Esophagus squamous epithelium (tissue), 4 donors: Measurements from ENCODE around the gene TLK1.

Experiments
- POLR2A ChIP-seq, 4 donors: fragments of 450-650 bp; IDR thresholded peaks; one replicate each; pipeline ENCODE4 v1.6.1; 2017; ENCODE audit warnings: antibody characterized with exemption in 4 of 4, mild to moderate bottlenecking in 4 of 4, moderate library complexity in 3 of 4
- TF ChIP-seq, protein P1 (sequence below), 6 experiments: fragments of 450-650 bp in 4 of 6; fragments of 200-600 bp in 2 of 6; sonication (generic) in 2 of 6; IDR thresholded peaks; one replicate each; pipeline ENCODE4 v1.5.1; 2016 to 2019; ENCODE audit warnings: antibody characterized with exemption in 6 of 6, mild to moderate bottlenecking in 4 of 6, moderate library complexity in 4 of 6

DNA sequence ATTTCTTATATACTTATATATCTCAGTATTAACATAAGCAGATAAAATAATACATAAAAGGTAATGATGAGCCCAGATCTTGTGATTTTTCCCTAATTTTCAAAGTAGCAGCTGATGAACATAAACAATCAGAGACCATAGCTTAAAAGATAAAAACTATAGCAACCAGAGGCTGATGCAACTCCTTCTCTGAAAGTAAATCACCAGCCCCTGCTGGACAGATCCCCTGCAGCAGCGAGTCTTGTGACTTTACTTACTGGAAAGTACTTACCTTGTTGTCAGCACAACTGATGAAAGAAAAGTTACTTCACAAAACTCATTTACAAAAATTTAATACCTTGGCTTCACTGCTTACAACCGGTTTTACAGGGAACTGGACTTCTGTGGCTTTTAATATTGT, 164.4 kb downstream of the TLK1 start:
- TF ChIP-seq, protein P1, sequence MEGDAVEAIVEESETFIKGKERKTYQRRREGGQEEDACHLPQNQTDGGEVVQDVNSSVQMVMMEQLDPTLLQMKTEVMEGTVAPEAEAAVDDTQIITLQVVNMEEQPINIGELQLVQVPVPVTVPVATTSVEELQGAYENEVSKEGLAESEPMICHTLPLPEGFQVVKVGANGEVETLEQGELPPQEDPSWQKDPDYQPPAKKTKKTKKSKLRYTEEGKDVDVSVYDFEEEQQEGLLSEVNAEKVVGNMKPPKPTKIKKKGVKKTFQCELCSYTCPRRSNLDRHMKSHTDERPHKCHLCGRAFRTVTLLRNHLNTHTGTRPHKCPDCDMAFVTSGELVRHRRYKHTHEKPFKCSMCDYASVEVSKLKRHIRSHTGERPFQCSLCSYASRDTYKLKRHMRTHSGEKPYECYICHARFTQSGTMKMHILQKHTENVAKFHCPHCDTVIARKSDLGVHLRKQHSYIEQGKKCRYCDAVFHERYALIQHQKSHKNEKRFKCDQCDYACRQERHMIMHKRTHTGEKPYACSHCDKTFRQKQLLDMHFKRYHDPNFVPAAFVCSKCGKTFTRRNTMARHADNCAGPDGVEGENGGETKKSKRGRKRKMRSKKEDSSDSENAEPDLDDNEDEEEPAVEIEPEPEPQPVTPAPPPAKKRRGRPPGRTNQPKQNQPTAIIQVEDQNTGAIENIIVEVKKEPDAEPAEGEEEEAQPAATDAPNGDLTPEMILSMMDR (IDR thresholded peaks at IDR 0.05) = no peak
- TF ChIP-seq POLR2A (IDR thresholded peaks at IDR 0.05) = no peak
